Measurements from ENCODE around the gene HMCN1.

Gene HMCN1

DNA sequence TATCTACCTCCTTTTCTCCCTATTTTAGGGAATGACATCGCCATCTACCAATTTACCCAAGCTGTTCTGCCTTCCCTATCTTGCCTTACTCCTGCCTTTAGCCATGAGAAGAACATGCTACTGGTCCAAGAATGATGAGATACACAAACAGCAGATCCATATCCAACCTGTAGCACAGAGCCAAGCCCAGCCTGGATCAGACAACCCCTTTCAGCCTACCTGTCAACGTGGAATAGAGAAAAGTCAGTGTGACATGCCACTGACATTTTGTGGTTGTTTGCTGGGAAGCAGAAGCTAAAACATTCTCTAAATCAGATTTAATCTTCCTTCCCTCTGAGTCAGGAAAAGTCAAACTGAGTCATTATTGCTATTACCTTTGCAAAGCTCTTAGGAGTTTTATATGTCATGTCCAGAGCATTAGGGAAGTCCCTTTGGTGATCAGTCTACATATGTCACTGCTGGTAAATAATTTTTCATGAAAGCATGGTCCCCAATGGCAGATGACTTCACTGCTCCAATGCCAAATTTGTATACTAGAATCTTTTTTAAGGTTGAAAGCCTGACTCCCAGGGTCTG, 497.8 kb downstream of the HMCN1 start:
- peaks cover 6% of the 10 kb centered on the region for H3K27me3 ChIP-seq
- TF ChIP-seq, protein P1, sequence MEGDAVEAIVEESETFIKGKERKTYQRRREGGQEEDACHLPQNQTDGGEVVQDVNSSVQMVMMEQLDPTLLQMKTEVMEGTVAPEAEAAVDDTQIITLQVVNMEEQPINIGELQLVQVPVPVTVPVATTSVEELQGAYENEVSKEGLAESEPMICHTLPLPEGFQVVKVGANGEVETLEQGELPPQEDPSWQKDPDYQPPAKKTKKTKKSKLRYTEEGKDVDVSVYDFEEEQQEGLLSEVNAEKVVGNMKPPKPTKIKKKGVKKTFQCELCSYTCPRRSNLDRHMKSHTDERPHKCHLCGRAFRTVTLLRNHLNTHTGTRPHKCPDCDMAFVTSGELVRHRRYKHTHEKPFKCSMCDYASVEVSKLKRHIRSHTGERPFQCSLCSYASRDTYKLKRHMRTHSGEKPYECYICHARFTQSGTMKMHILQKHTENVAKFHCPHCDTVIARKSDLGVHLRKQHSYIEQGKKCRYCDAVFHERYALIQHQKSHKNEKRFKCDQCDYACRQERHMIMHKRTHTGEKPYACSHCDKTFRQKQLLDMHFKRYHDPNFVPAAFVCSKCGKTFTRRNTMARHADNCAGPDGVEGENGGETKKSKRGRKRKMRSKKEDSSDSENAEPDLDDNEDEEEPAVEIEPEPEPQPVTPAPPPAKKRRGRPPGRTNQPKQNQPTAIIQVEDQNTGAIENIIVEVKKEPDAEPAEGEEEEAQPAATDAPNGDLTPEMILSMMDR (IDR thresholded peaks at IDR 0.05; ENCODE audit: low read depth, low read length) = no peak
- no peak for DNase-seq
- no peaks in the 10 kb centered on the region for H3K4me1 ChIP-seq
- no peaks in the 10 kb centered on the region for H3K36me3 ChIP-seq
- no peaks in the 10 kb centered on the region for H3K9me3 ChIP-seq
- no peak overlapping the region for H3K4me3 ChIP-seq (ENCODE audit: low read depth, low read length)

DNA sequence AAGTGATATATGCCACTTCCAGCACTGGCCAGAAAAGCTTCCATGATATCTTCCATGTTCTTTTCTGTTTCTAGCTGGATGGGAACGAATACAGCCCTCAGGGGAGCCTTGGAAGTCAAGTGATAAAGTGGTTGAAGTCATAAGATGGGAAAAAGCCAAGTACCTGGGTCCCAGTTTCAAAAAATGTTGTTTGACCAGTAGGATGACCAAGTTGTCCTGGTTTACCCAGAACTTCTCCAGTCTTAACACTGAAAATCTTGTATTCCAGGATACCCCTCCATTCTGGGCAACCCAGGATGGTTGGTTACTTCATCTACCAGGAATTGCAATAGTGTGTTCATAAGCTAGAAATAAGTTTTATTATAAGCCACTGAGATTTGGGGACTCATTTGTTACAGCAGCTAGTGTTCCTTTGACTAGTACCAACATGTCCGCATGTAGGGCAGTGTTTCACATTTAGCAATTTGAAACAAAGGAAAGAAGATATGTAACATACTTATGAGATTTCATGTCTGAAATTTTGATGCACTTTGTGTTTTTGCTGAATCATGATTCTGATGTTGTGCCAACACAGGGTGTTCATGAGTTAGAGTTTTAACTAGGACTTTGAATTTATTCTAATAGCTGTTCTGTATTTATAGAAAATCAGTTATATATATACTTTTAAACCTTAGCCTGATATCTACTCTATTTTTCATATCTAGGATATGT, 500.9 kb downstream of the HMCN1 start:
- Histone ChIP-seq H3K9me3 (no peaks in the 10 kb centered on the region), H3K36me3 (no peaks in the 10 kb centered on the region), H3K27me3 (no peaks in the 10 kb centered on the region; the same call in 1 of the 2 replicates), H3K4me3 (ENCODE audit: low read depth, low read length) (no peak overlapping the region), H3K4me1 (no peaks in the 10 kb centered on the region)
- TF ChIP-seq, protein P1 (IDR thresholded peaks at IDR 0.05; ENCODE audit: low read depth, low read length) = no peak
- DNase-seq = no peak

DNA sequence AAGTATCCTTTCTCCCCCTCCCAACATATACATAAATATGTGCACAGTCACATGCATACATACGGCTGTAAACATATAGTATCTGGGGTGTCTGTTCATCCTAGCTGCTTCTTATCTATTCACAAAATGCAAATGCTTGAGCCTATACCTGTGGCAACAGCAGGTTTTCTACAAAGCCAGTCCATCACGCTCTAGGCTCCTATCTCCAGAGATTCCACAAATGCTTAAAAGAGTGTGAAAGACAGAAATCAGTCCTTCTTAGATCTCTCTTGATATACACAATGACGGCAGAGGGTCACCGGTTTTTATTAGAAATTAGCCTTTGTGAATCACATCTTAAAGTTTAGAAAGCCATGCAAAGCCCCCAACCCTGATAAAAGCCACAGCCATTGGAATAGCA, 501.5 kb downstream of the HMCN1 start:
- H3K4me1 ChIP-seq = no peaks in the 10 kb centered on the region
- TF ChIP-seq, protein P1 (IDR thresholded peaks at IDR 0.05; ENCODE audit: low read depth, low read length) = no peak
- no peak overlapping the region for H3K4me3 ChIP-seq (ENCODE audit: low read depth, low read length)
- no peak for DNase-seq
- H3K36me3 ChIP-seq = no peaks in the 10 kb centered on the region
- H3K9me3 ChIP-seq = no peaks in the 10 kb centered on the region
- H3K27me3 ChIP-seq = no peaks in the 10 kb centered on the region; the same call in 1 of the 2 replicates

DNA sequence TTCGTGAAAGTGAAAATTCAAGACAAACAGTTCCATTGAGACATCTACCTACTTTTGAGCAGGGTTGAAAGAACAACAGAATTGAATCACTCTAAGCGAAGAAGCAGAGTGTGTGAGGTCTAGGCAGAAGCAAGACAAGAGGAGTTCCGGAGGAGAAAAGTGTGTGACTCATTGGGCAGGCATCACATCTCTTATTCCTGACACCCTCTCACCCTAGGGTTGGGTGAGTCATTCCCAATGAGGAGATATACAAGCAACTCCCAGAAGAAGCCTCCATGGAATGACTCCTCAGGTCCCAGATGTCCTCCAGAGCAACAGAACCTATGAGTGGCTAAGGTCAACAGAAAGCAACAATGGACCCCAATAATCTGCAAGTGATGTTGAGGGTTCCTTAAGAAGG, 502.7 kb downstream of the HMCN1 start:
- Histone ChIP-seq H3K27me3 (no peaks in the 10 kb centered on the region; the same call in 1 of the 2 replicates), H3K4me1 (no peaks in the 10 kb centered on the region), H3K4me3 (ENCODE audit: low read depth, low read length) (no peak overlapping the region), H3K9me3 (no peaks in the 10 kb centered on the region), H3K36me3 (no peaks in the 10 kb centered on the region)
- TF ChIP-seq, protein P1 (IDR thresholded peaks at IDR 0.05; ENCODE audit: low read depth, low read length) = no peak
- DNase-seq = no peak

DNA sequence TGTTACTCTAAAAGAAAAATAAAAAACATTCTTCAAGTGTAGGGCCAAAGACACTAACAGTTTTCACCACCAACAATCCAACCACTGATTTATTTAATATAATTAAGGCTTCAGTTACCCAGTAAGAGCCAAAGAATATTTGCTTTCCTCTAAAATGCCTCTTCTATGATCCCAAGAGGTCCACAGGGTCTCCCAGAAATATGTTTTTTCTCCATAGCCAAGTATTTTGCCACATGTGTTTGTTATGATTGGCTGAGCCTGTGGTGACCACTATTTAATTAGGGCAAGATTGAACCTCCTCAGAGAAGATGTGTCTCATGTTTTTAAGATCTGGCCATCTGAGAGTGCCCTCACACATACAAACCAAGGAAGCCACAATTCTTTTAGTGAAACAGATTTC, 505.0 kb downstream of the HMCN1 start:
- TF ChIP-seq, protein P1 (IDR thresholded peaks at IDR 0.05; ENCODE audit: low read depth, low read length) = no peak
- H3K4me1 ChIP-seq = no peaks in the 10 kb centered on the region
- H3K36me3 ChIP-seq = no peaks in the 10 kb centered on the region
- no peaks in the 10 kb centered on the region for H3K9me3 ChIP-seq
- H3K27me3 ChIP-seq = no peaks in the 10 kb centered on the region; the same call in 1 of the 2 replicates
- no peak overlapping the region for H3K4me3 ChIP-seq (ENCODE audit: low read depth, low read length)
- DNase-seq = no peak

DNA sequence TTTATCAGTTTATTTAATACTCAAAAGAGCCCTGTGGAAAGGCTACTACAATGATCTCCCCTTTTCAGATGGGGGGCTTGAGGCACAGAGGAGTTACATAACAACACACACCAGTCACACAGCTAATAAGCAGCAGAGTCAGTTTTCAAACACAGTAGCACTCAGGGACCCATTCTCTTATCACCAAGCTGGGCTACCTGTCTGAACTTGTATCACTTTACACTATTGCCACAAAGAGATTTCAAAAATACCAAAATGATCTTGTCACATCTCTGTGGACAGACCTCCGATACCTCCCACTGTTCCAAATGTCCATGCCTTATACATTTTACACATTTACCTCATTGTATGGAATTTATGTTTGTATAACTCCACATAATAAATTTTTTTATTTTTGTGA, 506.2 kb downstream of the HMCN1 start:
- TF ChIP-seq, protein P1 (IDR thresholded peaks at IDR 0.05; ENCODE audit: low read depth, low read length) = no peak
- no peaks in the 10 kb centered on the region for H3K27me3 ChIP-seq
- H3K9me3 ChIP-seq = no peaks in the 10 kb centered on the region
- no peaks in the 10 kb centered on the region for H3K36me3 ChIP-seq
- DNase-seq = no peak
- H3K4me1 ChIP-seq = no peaks in the 10 kb centered on the region
- H3K4me3 ChIP-seq (ENCODE audit: low read depth, low read length) = no peak overlapping the region

Measured in BE2C (cell line).